ENCODE data around the gene SGTA.
A peak's percentile ranks its signal among the peaks of the same experiment; 100 is the strongest.
"Not testable (repeated sequence)": the region's sequence is repeated elsewhere in the genome, so short reads cannot be mapped to it uniquely, and the experiment has no call there.

The SGTA gene, protein sequence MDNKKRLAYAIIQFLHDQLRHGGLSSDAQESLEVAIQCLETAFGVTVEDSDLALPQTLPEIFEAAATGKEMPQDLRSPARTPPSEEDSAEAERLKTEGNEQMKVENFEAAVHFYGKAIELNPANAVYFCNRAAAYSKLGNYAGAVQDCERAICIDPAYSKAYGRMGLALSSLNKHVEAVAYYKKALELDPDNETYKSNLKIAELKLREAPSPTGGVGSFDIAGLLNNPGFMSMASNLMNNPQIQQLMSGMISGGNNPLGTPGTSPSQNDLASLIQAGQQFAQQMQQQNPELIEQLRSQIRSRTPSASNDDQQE

DNA sequence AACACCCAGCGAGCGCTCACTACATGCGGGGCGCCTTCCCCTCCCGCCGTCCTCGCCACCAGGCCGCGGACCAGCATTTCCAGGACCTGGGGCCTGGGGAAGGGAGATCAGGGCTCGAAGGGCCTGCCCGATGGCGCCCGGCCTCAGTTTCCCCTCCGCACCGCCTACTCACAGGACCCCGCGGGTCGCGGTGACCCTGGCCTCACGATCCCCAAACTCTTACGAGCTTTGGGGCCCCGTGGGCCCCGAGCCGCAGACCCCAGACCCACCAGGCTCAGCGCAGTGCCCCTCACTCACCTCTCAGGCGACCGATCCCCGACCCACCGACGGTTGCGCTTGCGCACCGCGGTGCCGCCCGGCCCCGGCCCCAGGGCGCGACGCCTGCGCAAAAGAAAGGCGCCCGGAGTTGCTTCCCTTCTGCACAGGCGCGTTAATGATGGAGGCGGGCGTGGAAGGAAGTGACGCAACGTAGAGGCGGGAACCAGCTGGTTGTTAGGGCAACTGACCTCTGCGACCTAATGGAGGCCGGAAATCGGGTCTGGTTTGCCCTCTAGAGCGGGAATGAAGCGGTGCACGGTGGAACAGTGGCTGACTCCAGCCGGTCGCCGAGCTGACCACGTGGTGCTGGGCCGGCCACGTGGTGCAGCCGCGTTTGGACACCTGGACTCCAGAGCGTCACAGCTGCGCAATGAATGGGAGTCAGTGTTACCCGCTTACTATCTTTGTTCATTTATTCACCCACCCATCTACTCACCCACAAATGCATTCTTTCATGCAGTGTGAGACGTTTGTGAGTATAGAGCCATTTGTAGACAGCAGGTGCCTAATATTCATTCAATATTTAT lies at the start of gene SGTA:
Gene SGTA (minus strand): TSS at position 338 of the 845 bp plus-strand sequence. CDS start 14,205 bp downstream, outside the sequence.
- H3K4me1 Mint-ChIP-seq: peaks cover 81% of the 10 kb centered on the region
- ATAC-seq: peak; percentile 88
- no peaks in the 10 kb centered on the region for H3K27me3 Mint-ChIP-seq
- peak within 1 kb of the TSS; percentile 92 to 96 for H3K4me3 Mint-ChIP-seq
- DNase-seq: peak; percentile 95 to 98
- no peaks in the 10 kb centered on the region for H3K9me3 Mint-ChIP-seq
- peak within 1 kb of the TSS; percentile 93 to 95 for H3K27ac Mint-ChIP-seq

DNA sequence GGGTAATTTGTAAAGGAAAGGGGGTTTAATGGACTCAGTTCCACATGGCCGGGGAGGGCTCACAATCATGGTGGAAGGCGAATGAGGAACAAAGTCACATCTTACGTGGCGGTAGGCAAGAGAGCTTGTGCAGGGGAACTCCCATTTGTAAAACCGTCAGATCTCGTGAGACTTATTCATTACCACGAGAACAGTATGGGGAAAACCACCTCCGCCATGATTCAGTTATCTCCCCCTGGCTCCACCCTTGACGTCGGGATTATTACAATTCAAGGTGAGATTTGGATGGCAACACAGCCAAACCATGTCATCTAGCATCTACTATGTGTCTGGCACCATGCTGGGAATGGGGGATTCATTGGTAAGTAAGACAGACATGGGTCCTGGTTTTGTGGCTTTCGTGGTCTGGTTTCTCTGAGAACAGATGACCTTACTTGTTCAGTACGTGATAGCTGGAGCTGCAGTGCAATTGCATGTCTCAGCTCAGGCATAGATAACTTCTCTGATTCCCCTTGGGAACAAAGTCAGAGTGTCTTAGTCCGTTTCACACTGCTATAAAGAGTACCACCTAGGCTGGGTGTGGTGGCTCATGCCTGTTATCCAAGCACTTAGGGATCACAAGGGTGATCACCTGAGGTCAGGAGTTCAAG lies 44.9 kb upstream of the SGTA start:
- Mint-ChIP-seq H3K9me3 (peaks cover 19 to 43% of the 10 kb centered on the region in 2 donors), H3K4me1 (no peaks in the 10 kb centered on the region), H3K4me3 (no peak overlapping the region), H3K27me3 (no peaks in the 10 kb centered on the region), H3K27ac (no peak overlapping the region)
- DNase-seq: no peak
- no peak for ATAC-seq

DNA sequence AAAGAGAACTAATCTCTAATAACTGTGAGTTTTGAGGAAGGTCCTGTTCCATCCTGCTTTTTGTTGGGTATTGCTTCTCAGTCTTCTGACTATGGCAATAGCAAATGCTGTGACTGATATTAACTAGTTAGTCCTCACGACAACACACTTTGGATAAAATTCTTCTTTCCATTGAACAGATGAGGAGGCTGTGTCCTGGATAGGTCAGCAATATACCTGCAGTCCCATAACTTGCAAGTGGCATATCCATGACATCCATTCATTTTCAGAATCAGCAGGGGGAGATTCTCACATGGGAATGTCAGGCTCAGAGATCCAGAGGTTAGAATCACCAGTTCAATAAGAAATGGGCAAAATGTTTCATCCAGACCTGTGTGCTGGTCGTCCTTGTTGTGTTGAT lies 43.9 kb upstream of the SGTA start:
- no peaks in the 10 kb centered on the region for H3K27me3 Mint-ChIP-seq
- H3K4me3 Mint-ChIP-seq: no peak overlapping the region
- H3K27ac Mint-ChIP-seq: no peak overlapping the region
- peaks cover 16 to 36% of the 10 kb centered on the region in 2 donors for H3K9me3 Mint-ChIP-seq
- no peak for ATAC-seq
- DNase-seq: no peak
- H3K4me1 Mint-ChIP-seq: no peaks in the 10 kb centered on the region

DNA sequence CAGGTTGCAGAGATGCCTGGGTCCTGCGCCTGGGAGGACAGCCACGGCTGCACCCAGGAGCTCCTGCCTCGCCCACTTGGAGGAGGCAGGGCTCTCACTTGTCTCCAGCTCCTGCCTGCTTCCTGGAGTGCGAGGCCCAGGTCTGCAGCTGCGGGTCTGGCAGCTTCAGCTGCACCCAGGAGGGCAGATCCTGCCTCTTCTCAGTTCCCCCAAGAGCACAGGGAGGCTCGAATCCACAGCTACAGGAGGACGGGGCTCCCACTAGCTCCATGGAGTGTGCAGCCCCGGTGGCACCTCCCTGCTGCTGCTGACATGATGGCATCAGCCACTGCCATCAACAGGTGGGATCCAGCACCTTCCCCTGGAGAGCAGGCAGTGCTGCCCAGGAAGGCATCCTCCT lies 41.1 kb upstream of the SGTA start:
- ATAC-seq: no peak
- Mint-ChIP-seq H3K27me3 (no peaks in the 10 kb centered on the region), H3K4me3 (no peak overlapping the region), H3K27ac (no peak overlapping the region), H3K9me3 (peaks cover 13 to 16% of the 10 kb centered on the region in 2 donors), H3K4me1 (peaks cover 9% of the 10 kb centered on the region)
- DNase-seq: no peak

DNA sequence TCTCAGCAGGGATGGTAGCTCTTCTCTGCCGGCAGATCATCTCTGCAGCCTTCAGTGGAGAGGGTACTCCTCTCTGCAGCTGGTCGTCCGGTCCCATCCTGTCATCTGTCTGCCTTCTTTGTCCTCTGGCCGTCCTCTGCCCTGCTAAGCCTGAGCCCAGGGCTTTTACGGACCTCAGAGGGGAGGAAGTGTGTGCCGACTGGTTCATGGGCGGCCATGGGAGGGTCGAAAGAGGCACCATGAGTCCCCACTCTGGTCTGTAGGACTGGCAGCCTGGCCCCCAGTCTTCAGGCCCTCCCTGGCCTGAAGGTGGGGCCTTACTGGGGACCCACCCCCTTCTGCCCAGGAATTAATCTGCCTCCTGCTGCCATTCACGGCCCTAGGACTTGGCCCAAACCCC lies 40.6 kb upstream of the SGTA start:
- peaks cover 11 to 16% of the 10 kb centered on the region in 2 donors for H3K9me3 Mint-ChIP-seq
- H3K4me1 Mint-ChIP-seq: peaks cover 9% of the 10 kb centered on the region
- no peak overlapping the region for H3K27ac Mint-ChIP-seq
- H3K4me3 Mint-ChIP-seq: no peak overlapping the region
- ATAC-seq: no peak
- H3K27me3 Mint-ChIP-seq: no peaks in the 10 kb centered on the region
- DNase-seq: no peak

DNA sequence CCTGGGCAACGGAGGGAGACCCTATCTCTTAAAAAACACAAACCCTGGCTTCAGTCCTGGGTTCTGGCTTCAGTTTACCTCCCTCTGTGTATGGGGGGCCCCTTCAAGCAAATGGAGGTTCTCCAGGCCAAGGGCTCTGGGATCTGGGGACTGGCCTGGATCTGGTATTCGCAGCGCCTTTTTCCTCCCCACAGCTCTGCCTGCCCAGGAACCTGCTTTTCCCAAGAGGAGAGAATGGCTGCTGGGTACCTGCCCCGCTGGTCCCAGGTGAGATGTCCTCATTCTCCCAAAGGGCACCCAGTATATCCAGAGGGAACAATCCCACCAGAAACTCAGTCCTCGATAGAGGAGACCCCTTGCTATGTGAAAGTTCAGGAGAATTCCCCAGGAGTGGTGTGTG lies 39.8 kb upstream of the SGTA start:
- DNase-seq: no peak
- Mint-ChIP-seq H3K27me3 (no peaks in the 10 kb centered on the region), H3K4me1 (peaks cover 9% of the 10 kb centered on the region), H3K27ac (no peak overlapping the region), H3K9me3 (peaks cover 4 to 8% of the 10 kb centered on the region in 2 donors), H3K4me3 (no peak overlapping the region)
- ATAC-seq: no peak

DNA sequence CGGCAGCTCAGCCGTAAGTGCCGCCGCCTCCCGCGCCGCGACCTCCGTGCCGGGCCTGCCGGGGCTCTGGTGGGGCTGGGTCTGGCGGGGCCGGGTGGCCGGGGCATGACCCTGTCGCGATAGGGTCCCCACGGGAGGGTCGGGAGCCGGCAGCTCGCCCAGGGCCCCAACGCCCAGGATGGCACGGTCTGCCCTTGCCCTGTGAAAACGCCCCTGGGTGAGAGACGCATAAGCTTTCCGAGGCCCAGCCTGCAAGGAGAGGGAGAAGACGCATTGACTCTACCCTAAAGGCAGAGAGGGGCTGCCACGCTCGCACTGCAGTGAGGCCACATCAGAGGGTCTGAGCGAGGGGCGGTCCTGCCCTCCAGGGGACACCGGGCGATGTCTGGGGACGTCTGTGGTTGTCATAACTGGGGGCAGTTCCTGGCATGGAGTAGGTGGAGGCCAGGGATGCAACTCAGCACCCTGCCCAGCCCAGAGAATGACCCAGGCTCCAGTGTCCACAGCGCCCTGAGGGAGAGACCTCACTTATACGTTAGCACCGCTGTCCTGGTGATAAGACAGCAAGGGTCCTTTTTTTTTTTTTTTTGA lies 37.1 kb upstream of the SGTA start:
- Mint-ChIP-seq H3K9me3 (no peaks in the 10 kb centered on the region), H3K27ac (no peak overlapping the region), H3K4me1 (peaks cover 16% of the 10 kb centered on the region), H3K27me3 (no peaks in the 10 kb centered on the region), H3K4me3 (peak overlapping the region; percentile 91 to 96)
- DNase-seq (no peak), ATAC-seq (peak; percentile 50)

DNA sequence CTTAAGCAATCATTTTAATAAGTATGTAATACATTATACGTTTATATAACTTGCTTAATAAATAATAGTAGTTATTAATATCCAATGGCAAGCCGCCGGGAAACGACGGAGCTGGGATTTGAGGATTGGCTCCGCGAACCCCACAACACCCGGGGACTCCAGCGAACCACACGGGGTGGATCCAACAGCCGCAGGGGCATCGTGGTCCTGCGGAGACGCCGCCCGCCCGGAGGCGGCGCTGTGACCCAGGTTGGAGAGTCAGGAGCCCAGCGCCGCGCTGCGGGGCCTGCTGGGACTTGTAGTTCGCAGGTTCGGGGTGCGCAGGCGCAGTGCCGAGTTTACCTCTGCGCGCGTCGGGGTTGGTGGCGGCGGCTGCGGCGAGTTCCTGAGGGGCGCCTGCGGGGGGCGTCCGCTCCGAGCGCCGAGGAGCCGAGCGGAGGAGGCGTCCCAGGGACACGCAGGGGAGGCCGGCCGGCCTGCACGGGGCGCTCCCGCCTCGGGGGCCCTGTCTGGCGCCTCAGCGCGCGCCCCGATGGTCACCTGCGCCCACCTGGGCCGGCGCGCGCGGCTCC lies 36.6 kb upstream of the SGTA start, which contains the start of gene ZNF554:
Gene ZNF554 (plus strand): TSS at position 329 of the 572 bp plus-strand sequence. CDS start 204 bp downstream, at position 533.
- no peaks in the 10 kb centered on the region for H3K27me3 Mint-ChIP-seq
- H3K9me3 Mint-ChIP-seq: no peaks in the 10 kb centered on the region
- ATAC-seq (peak; percentile 93), DNase-seq (peak; percentile 97 to 98)
- H3K27ac Mint-ChIP-seq: peak within 1 kb of the TSS in 1 of 2 donors; percentile 92
- H3K4me3 Mint-ChIP-seq: peak within 1 kb of the TSS; percentile 91 to 96
- peaks cover 16% of the 10 kb centered on the region for H3K4me1 Mint-ChIP-seq

DNA sequence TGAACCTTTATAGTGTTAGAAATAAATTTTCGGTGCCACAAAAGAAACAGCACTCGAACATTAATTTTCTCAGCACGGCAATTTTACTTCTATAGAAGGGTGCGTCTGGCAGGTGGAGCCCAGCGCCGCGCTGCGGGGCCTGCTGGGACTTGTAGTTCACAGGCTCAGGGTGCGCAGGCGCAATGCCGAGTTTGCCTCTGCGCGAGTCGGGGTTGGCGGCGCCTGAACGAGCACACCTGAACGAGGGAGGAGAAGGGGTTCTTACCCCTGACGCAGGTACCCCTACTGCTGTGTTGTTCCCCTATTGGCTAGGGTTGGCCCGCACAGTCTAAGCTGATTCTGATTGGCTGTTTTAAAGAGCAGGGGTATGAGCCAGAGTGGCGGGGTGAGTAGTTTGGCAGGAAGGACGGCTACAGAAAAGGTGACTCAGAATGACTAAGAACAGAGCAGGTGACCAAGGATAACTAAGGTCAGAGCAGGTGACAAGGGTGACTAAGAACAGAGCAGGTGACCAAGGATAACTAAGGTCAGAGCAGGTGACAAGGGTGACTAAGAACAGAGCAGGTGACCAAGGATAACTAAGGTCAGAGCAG lies 34.3 kb upstream of the SGTA start:
- Mint-ChIP-seq H3K4me1 (peaks cover 16% of the 10 kb centered on the region), H3K27ac (peak overlapping the region in 1 of 2 donors; percentile 94)
- not testable (repeated sequence) for DNase-seq, H3K4me3 Mint-ChIP-seq, H3K27me3 Mint-ChIP-seq, ATAC-seq, H3K9me3 Mint-ChIP-seq

DNA sequence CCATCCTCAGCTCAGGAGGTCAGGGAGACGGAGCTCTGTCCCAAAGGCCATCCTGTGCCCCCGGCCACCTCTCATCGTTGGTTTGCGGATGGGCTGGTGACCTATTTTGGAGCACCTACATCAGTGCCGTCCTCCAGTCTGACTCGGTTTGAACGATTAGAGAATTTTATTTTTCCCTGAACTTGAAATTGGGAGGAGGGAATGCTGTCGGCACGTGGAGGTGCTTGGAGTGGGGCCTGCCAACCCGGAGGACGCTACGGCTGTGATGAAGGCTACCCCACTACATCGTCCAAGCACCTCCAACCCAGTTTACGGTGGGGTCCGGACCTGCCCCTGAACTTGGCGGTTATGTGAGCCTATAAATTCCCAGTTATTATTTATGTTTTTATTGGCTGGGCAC lies 33.6 kb upstream of the SGTA start:
- ATAC-seq (no peak), DNase-seq (no peak)
- Mint-ChIP-seq H3K27ac (no peak overlapping the region), H3K4me1 (peaks cover 16% of the 10 kb centered on the region), H3K9me3 (no peaks in the 10 kb centered on the region), H3K27me3 (no peaks in the 10 kb centered on the region), H3K4me3 (no peak overlapping the region)

DNA sequence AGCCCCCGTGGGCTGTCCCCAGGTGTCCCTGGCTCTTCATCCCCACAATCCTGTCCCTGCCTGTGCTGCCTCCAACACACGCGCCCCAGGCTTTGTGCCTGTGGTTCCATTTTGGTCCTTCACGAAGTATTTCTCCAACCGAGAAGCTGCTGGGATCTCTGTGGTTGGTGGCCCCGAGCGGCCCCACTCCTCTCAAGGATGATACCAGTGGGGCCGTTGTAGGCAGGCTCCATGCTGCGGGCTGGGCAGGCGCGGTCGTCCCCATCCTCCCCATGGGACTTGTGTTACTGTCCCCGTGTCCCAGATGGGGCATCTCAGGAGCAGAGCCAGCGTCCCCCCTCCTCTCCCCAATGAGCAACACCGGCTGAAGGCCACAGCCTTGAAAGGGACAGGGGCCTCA lies 32.9 kb upstream of the SGTA start:
- no peaks in the 10 kb centered on the region for H3K9me3 Mint-ChIP-seq
- H3K4me1 Mint-ChIP-seq: peaks cover 9% of the 10 kb centered on the region
- DNase-seq (no peak), ATAC-seq (no peak)
- peak overlapping the region in 1 of 2 donors; percentile 27 for H3K27ac Mint-ChIP-seq
- H3K27me3 Mint-ChIP-seq: no peaks in the 10 kb centered on the region
- H3K4me3 Mint-ChIP-seq: no peak overlapping the region

DNA sequence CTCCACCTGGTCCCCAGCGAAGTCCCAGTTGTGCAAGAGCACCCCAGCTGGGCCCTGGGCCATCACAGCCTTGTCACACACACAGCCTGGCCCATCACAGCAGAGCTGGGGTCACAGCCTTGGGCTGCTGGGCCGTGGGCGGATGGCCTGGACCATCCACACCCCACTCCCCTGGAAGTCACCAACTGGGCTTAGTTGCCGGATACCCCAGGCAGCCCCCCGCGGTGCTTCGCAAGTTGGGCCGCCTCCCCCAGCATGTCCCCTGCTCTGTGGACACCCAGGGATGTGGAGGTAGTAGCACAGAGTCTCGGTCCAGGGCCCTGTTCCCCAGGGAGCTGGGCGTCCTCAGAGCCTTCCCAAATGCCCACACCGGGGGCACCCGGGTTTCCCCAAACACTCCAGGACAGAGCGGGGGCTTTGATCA lies 32.1 kb upstream of the SGTA start:
- no peaks in the 10 kb centered on the region for H3K27me3 Mint-ChIP-seq
- DNase-seq: no peak
- no peak overlapping the region for H3K4me3 Mint-ChIP-seq
- no peaks in the 10 kb centered on the region for H3K9me3 Mint-ChIP-seq
- H3K27ac Mint-ChIP-seq: no peak overlapping the region
- ATAC-seq: no peak
- H3K4me1 Mint-ChIP-seq: peaks cover 6% of the 10 kb centered on the region

DNA sequence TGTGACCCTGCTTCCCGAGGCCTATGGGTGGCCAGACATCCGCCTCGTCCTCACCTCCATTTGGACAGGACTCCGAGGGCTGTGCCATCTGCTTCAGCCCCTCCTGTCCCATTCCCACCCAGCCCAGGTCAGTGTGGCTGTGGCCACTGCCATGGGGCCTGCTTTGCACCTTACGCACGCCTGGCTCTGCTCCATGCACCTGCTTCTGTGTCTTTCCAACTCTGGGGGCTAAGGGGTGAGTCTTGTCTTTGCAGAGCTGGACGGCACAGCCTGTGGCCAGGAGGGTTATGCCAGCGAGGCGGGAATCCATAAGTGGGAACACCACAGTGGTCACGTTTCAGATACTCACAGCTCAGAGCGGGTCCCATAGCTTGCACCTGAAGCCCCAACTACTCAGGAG lies 31.4 kb upstream of the SGTA start:
- DNase-seq (no peak), ATAC-seq (no peak)
- peak overlapping the region in 1 of 2 donors; percentile 64 for H3K27ac Mint-ChIP-seq
- H3K27me3 Mint-ChIP-seq: no peaks in the 10 kb centered on the region
- H3K9me3 Mint-ChIP-seq: no peaks in the 10 kb centered on the region
- H3K4me1 Mint-ChIP-seq: peaks cover 6% of the 10 kb centered on the region
- no peak overlapping the region for H3K4me3 Mint-ChIP-seq

DNA sequence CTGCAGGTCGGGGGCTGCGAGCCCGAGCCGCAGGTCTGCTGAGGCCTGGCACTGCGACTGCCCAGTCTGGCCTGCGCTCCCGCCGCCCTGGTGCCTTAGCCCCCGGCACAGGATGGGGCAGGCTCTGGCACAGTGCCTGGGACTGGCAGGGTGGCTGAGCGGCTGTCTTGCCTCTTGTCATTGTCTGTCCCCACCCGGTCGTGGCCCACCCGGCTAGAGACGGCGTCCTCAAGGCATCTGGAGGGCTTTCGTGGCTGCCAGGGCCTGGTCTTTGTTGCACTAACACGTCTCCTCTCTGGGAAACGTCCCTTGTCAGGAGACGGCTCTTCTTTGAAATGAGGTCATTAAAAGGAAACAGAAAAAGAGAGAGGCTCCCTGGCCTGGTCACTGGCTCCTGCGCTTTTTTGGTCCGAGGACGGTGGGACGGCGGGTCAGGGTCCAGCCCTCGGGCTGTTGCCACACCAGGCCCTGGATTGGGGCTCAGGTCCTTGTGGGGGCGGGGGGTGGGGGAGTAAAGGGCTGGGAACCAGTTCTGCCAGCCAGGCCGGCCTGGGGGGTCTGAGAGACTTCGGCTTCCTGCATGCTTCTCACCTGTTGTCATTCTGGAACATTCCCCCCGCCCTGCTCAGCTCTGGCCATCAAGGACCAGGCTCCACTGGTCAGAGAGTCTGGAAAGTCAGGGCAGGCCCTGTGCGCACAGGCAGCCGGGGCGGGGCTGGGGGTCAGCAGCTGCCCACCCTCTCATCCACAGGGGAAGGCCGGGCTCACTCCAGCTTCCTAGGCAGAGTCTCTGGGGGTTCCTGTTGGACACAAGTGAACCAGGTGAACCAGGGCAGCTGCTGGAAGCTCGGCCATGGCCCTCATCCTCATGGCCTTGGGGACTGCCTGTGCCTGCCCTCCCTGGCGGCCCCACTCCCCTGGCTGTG lies 30.4 kb upstream of the SGTA start:
- Mint-ChIP-seq H3K4me1 (peaks cover 6% of the 10 kb centered on the region), H3K4me3 (no peak overlapping the region), H3K27me3 (no peaks in the 10 kb centered on the region), H3K27ac (no peak overlapping the region), H3K9me3 (no peaks in the 10 kb centered on the region)
- ATAC-seq: no peak
- no peak for DNase-seq

All from stimulated activated naive CD8-positive, alpha-beta T cell treated with anti-CD3 and anti-CD28 coated beads, Interleukin-15, amount 100 ng/mL, for 72 hours (primary cell).